Stimulated activated naive CD8-positive, alpha-beta T cell treated with anti-CD3 and anti-CD28 coated beads, Interleukin-15, Interleukin-2, amounts not matched to agents 100 U/mL and 50 U/mL, for 24 hours (primary cell): Measurements from ENCODE around the gene KCNJ1.

ENCODE experiments used
- ATAC-seq: fragments of 150-1000 bp; cut with Tn5 transposase; one replicate; pipeline ENCODE4 v1.10.0; 2021
- DNase-seq: peaks from one replicate; pipeline ENCODE4 v3.0.0; 2021

Gene KCNJ1

DNA sequence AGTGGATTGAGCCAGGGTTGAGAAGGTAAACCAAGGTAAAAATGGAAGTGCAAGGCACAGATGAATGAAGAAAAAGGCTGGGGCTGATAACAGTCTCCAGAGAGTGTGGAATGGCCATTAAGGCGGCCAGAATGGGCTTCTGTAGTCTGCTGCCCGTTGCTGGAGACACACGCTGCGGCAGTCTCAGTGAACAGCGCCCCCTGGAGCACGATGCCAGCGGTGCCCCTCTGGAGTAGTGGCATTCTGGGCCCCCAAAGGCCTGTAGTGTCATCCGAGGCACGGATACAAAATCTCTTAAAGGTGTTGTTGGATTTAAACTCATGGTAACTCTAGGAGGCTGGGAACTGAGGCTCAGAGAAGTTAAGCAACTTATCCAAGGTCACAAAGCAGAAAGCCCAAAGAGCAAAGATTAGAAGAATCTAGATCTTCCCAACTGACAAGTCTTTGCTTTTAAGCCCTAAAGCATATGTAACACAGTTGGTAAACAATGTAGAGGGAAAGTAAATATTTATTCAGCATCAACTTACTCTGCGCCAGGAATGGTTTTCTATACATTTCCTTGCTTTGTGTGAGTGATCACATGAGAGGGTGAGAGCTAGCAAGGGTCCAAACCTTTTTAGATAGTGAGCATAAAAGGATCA lies 18.2 kb downstream of the KCNJ1 start:
- ATAC-seq (peak; percentile 74), DNase-seq (peak; percentile 83)

DNA sequence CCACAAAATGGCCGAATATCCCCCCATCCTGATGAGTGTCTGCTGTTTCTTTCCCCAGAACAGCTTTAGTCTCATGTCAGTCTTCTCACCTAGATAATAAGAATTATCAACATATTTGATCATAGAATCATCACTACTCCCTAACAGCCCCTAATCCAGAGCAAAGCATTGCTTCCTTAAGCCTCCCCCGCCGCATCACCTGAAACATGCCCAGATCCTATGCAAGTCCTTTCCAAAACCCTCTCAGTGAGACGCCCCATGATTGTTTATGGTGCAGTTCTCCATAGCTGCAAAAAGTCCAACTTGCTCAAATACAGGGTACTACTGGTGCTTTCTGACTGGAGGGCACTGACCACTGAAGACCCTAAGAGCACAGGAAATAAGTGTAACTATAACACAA lies 20.1 kb downstream of the KCNJ1 start:
- DNase-seq = no peak
- ATAC-seq = no peak

DNA sequence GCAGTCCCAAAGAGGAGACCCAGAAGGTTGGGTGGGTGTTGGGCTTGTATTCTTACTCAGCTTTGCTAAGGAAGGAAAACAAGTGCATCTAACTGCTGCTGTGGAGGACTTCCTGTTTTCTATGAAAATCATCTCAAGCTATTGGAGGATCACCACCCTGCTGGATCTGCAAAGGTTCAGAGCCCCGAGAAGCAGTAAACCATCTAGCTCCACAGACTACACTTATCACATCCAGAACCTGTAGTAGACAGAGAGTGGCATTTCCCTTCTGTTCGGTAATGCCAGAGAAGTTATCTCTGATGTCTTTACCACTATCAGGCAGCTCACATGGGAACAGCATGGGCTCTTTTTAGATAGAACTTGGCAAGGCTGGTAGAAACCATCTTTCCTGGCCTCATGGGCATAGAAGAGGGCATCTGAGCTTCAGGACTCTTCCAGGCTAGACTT lies 21.7 kb downstream of the KCNJ1 start:
- DNase-seq (no peak), ATAC-seq (peak; percentile 48)

DNA sequence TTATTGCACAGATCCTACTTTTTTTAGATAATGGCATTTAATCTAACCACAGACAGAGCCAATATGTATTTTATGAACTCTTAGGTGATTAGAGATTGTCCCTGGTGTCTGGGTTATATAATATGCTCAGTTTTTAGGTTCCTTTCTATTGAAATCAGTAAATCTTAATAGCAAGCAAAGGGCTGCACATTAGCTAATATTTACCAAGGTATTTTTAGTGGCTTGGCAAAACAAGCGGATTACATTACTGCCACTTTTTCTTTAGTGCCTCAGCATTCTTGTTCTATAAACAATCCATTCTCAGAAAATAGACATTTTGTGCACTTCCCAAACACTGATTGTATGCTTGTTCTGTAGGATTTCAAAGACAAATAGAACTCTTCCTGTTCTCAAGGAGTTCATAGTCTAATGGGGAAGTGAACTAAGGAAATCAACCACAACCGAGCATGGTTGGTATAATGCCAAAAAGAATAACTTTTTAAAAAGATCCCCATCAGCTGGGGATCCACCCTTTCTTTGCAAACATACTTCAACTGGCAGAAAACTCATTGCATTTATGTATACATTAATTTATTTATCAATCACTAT lies 23.8 kb downstream of the KCNJ1 start:
- ATAC-seq (no peak), DNase-seq (no peak)

DNA sequence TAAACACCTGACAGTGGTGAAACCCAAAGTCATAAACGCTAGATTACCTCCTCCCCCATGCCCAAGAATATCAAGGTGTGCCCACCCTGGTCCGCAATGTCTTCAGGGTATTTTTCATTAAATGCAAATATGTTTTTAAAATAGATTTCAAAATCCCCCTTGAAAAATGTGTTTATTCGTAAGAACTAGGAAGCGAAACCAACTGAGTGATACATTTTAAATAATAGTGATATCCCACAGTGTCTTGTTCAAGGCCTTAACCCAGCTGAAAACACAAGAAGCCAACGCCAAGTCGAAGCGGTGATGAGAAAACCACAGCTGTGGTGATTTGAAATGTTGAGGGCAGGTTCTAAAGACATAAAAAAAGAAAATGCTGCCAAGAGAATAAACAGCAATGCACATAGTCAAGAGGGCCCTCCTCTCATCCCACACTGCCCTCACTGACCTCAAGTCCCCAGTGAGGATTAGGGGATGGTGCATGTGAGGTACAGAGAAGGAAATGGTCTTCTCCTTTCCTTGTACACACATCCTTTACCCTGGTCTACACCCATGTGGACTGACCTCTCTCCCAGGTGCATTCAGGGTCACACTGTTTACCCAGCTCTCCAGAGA lies 25.5 kb downstream of the KCNJ1 start:
- ATAC-seq (no peak), DNase-seq (no peak)

DNA sequence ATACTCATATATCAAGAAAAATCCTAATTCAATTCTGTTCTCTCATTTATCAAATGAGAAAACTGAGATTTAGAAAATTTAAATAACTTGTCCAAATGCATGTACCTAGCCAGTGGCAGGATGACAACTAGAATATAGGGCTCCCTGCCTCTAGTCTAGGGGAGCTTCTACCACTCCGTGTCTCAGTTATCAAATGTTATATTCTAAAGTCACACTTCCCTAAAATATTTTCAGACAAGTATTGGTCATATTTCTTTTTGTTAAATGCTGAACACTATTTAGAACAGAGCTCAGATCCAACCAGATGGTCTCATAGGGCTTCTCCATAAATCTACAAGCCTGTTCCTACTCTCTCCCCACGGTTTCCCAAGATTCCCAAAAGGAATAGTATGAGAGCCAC lies 26.3 kb downstream of the KCNJ1 start:
- ATAC-seq = no peak
- no peak for DNase-seq

DNA sequence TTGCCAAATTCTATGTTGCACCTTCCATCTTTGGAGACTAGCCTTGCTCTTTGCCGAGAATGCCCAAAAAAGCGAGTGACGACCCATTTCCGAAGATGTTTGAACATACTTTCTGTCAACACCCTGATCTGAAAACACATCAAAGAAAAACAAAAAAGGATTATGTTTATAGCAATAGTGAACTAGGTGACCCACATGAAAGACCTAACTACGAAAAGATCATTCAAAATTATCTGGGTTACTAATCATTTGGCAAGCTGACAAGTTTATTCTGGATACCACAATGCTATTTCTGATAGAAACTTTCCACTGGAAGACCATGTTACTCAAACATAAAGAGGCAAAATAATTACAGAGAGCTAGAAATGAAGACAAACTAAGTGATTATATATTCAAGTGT lies 27.0 kb downstream of the KCNJ1 start:
- ATAC-seq (no peak), DNase-seq (no peak)

DNA sequence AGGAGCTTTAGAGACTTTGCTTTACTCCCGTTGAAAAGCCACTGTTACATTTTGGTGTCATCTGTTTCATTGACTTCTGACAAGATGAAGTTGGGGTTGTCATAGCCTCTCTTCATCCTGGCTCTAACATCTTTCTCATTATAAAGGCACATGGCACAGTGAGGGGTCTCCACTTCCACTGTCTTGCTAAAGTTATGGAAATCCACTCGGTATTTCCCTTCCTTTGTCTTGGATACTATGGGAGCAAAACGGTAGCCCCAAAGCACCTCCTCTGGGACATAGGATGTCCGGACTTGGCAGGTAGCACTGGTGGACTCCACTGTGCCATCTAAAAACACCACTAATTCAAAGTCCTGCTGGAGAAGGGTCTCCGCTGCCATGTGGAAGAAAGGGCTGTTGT lies 28.0 kb downstream of the KCNJ1 start:
- ATAC-seq (no peak), DNase-seq (no peak)

DNA sequence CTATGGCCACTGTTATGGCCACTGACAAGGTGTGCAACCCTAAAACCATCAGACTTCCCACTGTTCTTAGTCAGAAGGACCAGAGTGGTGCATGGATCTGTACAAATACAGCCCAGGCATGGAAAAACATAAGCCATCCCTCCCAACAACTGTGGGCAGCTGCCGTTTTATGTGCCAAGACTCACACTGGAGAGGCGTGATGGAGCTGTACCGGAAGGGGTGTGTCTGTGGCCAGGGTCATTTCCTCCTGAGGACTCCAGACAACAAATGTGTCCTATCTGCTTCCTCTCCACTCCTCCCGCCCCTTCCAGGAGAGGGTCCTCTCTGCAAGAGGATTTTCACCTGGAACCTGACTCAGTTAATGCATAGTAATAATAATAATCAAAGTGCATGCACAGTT lies 29.5 kb downstream of the KCNJ1 start:
- DNase-seq (no peak), ATAC-seq (peak; percentile 23)

DNA sequence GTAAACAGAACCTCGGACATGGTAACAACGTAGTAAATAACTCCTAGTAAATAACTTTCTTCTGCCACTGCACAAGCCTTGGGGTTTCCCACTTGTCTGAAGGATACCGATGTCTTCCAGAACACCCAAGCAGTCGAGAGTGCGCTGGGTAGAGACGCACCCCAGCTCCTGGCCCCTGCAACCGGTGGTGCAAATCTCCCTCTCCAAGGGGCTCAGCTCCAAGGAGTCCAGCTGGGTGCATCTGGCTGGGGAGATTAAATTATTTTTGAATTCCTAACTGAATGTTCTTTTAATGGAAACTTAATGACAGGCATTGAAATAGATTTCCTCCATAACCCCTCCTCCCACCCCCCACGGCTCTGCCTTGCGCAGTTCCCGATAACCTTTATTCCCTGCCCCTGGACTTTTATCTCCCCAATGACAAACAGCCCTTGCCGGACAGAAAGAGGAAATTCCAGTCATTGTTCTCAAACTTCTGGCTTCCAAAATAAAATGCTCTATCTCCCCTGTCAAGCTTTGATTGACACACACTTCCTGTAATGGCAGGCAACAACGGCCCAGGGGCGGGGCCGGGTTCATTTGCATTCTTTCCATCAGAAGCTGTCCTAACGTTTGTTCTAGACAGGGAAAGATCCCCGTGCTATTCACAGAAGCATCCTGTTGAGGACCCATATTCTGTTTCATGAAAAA lies 31.2 kb downstream of the KCNJ1 start:
- DNase-seq = no peak

DNA sequence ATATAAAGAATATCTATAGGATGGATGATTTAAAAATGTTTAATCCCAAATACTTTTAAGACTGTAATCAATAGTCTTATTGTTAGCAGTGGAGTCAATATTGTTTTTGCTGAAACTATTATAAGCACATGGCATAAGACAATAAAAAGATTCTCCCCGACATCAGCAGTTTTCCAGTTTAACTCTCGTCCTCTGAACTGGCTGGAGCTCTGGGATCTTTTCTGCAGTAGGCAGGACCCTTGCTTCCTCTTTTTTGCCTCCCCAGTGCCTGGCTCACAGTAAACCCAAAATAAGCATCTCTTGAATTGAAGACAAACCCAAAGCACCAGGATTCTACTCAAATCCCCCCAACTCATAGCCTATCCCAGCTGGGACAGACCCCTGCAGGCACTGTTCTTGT lies 32.9 kb downstream of the KCNJ1 start:
- no peak for DNase-seq
- ATAC-seq = no peak

More for the DNA sequence above, 31.2 kb downstream of the KCNJ1 start:
- ATAC-seq = no peak

DNA sequence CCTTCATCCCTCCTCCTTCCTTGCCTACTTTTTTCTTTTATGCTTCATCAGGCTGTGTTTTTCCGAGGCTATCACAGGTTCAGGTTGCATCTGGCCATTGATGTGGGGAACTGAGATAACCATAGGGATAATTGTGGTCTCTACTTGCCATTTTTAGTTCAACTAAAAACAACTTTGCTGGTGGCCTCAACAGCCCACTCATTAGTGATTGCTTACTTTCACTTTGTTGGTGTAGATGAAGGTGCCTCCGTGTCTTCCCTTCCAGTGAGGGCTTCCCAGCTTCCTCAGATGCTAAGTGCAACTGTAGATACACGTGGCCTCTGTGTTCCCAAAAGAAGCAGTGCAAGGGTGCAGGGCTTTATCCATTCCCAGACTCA lies 35.0 kb downstream of the KCNJ1 start:
- DNase-seq = no peak

DNA sequence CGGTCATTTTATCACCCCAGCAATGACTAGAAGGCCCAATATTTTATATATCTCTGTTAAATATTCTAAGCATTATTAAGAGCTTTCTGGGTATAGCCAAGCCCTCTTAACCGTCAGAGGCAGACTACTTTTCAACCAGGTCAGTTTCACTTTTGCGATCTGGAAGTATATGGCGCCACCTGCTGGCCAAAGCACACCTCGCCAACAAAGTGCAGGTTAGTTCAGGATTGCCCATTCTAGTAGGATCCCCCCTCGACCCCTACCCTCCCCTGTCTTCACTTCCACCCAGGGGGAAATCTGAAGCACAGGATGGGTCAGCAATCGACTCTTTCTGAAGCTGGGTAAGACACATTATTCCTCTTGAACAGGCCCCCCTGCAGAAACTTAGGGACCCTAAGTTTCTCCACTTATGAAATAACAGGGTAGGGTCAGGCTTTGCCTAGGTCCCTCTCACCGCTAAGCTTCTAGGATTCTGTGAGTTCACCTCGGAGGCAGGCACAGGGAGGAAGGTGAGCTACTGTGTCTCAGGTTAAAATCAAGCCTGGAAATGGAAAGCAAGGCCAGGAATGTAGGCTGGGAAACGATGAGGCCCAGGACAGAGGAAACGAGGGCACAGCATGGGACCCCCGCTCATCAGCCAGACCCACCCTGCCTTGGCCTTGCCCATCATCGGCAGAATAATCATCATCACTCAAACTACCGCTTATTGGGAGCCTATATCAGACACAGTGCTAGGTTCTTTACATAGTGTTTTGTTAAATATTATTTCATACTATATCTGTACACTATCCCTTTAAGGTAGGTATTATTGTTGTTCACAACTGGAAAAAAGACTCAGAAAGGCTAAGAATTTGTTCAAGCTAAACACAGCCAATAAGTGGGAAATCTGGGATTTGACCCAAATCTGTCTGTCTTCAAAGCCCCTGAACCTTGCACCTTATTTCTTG lies 35.6 kb downstream of the KCNJ1 start:
- ATAC-seq (peak; percentile 79), DNase-seq (peak; percentile 89)

More for the DNA sequence above, 35.0 kb downstream of the KCNJ1 start:
- ATAC-seq = no peak

DNA sequence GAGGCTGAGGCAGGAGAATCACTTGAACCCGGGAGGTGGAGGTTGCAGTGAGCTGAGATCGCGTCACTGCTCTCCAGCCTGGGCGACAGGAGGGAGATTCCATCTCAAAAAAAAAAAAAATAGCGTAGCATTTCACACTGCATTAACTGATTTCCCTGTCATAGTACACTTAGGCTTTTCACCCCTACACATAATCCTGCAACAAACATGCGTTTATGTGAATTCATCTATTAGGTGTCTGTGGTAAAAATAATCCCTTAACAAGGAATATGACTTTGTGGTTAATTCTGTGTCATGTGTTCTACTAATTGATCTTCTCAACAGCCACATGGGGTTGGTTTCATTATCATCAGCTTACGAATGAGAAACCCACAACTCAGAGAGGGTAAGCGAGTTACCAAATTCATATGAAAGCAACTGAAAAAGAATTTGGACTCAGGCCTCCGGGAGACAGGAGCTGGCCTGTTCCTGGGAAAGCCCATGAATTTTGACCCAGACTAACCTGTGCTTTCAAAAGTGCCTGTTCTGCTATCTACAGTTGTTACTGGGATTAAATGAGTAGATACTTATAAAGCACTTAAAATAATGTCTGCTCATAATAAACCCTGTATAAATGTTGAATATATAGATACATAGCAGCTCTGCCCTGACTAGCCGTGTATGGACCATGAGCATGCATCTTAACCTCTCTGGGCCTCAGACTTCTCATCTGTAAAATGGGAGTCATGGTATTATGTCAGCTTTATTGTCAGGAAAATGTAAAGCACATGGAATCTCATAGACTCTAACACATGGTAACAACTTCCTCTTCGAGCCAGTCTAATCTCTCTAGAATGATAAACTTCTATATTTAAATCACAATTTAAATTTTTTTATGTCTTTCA lies 36.6 kb downstream of the KCNJ1 start:
- DNase-seq = no peak

DNA sequence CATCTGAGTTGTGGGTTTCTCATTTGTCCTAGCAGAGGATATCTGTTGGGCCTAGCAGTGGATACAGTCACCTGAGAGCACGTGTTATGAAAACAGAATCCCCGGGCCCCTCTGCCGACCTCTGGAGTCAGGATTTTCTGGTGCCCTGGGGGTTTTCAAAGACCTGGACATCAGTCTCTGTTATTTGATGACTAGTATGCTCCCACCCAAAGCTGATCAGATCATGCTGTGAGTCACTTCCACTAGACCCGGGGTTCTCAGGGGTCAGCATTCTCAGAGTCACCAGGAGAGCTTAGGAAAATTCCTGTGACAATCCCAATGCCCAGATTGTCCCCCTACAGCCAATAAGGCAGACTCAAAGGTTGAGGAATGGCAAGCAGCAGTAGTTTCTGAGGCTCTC lies 38.7 kb downstream of the KCNJ1 start:
- ATAC-seq (no peak), DNase-seq (no peak)

More for the DNA sequence above, 36.6 kb downstream of the KCNJ1 start:
- ATAC-seq = peak; percentile 42

DNA sequence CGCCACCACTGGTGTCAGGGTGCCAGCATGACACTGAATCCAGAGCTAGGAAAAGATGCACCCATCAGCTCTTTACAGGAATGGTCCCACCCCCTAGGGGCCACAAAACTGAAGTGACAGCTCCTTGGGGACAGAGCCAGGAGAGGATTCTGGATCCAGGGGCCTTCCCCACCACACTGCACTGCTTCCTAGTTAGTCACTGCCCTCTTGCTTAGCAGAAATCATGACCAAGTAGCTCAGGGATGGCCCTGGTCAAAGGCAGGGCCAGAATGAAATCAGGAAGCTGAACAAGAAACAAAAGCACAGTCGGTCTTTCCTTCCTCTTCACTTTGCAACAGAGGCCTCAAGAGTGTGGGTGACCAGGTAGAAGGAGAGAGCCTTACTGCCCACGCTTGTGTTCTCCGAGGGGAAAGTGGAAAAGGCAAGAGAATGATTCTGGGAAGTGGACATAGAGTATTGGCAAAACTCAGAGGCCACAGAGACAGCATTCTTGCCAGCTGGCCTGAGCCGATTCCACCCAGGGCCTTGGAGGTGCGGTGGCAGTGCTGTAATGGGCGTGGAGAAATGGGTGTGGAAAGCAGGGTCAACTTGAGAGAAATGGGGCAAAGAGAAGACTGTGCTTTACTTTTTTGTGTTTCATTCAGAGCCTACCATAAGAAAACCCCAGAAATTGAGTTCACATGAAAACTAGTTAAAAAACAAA lies 39.8 kb downstream of the KCNJ1 start:
- ATAC-seq (no peak), DNase-seq (no peak)

DNA sequence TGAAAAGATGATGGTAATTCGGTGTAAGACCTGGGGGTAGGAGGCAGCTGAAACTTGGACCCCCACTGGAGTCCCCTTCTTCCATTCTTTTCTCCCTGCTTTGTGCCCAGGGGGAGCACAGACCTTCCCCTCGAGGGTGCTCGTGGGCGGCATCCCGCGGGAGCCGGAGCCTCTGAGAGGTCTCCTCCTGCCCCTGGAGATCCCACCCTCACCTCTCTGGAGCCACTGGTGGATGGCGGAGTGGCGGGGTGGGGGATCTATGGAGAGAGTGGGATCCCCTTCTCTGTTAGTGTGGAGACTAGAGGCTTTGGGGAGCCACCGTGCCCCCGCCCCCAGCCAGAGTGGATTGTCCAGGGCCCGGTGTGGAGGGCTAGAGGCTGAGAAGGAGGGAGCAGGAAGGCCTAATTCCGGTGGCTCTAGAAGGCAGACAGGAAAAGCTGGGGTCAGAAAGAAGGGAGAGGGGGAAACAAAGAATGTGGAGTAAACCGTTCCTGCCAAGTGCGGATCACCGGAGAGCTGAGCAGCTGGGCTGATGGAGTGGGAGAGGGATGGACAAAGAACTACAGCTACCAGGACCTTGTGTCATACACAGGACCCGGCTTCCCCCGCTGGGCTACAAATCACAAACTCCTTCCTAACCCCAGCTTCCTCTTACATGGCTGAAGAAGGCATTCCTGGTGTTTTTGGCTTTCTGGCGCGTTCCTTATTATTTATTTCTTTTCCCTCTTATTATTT lies 41.9 kb downstream of the KCNJ1 start:
- no peak for ATAC-seq
- no peak for DNase-seq

DNA sequence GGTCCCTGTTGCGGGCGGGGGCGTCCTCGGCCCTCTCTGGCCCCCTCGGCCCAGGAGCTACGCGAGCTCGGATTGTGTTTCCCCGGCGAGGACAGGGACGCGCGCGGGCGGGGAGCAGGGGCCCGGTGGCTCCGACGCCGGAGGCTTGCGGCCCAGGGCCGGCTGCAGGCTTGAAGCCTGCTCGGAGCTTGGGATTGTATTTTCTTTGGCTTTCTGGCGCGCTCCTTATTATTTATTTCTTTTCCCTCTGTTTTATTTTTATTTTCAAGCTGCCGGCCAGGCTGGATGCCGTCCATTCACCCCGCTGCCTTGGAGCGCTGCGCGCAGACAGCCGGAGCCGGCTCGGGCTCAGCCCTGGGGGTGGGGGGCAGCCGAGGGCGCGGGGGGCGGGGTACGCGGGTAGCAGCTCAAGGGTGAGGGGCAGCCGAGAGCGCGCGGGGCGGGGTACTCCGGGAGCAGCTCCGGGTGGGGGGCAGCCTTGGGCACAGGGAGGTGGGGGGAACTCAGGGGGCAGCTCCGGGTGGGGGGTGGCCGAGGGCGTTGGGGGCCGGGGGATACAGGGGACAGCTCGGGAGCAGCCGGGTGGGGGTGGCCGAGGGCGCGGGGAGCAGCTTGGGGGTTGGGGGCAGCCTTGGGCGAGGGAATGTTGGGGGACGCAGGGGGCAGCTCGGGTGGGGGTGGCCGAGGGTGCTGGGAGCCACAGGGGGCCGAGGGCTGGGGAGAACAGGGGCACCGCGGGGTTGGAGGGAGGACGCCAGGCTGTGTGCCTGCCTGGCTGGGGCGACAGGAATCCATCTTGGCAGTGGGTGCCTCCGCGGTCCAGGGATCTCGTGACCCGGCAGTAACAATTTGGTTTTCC lies 42.7 kb downstream of the KCNJ1 start:
- DNase-seq (no peak), ATAC-seq (no peak)

DNA sequence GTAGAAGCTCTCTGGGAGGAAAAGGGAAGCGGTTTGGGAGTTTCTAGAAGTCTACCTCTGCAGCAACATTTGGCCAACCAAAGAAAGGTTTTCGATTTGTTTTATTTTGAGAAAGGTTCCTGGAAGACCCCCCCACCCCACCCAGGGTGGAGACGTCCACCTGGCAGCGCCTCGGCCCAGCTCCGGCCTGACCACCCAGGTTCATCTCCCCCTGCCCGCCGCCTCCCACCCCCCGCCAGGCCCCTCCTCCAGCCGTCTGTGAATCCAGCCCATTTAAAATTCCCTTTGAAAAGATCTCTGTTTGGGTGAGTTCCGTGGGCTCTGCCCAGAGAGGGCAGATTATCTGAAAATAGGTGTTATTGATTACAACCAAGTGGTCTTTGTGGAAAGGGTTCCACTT lies 43.3 kb downstream of the KCNJ1 start:
- DNase-seq (no peak), ATAC-seq (no peak)
